ENCODE measurements around the gene HOXA4.

The HOXA4 gene

DNA sequence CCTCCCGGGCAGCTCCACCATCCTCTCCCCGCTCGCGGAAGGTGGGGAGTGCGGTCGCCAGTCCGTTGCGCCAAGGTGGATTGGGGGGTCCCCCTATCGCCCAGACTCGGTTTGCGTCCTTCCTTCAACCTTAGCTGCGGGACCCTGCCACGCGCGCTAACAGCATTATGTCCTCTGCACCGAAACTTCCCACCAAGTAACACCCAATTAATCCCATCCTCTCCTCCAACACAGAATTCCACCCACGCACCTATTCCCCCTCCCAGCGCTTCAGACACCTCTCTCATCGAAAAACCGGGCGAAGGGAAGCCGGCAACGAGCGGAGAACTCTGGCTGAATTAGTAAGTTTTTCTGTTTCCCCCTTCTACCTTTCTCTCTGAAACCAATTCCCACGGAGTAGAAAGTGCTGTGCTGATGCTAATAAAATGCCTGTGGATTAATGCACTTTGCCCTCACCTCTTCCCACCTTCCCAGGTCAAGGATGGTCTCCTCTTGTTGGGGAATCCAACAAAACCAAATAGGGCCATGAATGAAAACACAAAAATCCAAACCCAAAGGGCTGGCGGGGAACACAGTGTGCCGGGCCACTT lies 20.9 kb upstream of the HOXA4 start:
- TF ChIP-seq, protein P1, sequence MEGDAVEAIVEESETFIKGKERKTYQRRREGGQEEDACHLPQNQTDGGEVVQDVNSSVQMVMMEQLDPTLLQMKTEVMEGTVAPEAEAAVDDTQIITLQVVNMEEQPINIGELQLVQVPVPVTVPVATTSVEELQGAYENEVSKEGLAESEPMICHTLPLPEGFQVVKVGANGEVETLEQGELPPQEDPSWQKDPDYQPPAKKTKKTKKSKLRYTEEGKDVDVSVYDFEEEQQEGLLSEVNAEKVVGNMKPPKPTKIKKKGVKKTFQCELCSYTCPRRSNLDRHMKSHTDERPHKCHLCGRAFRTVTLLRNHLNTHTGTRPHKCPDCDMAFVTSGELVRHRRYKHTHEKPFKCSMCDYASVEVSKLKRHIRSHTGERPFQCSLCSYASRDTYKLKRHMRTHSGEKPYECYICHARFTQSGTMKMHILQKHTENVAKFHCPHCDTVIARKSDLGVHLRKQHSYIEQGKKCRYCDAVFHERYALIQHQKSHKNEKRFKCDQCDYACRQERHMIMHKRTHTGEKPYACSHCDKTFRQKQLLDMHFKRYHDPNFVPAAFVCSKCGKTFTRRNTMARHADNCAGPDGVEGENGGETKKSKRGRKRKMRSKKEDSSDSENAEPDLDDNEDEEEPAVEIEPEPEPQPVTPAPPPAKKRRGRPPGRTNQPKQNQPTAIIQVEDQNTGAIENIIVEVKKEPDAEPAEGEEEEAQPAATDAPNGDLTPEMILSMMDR (conservative IDR thresholded peaks at IDR 0.05; ENCODE audit: low read depth, low read length) = no peak
- DNase-seq (ENCODE audit: low read depth) = no peak
- no peak overlapping the region for H3K4me3 ChIP-seq (ENCODE audit: low read depth, low read length)

DNA sequence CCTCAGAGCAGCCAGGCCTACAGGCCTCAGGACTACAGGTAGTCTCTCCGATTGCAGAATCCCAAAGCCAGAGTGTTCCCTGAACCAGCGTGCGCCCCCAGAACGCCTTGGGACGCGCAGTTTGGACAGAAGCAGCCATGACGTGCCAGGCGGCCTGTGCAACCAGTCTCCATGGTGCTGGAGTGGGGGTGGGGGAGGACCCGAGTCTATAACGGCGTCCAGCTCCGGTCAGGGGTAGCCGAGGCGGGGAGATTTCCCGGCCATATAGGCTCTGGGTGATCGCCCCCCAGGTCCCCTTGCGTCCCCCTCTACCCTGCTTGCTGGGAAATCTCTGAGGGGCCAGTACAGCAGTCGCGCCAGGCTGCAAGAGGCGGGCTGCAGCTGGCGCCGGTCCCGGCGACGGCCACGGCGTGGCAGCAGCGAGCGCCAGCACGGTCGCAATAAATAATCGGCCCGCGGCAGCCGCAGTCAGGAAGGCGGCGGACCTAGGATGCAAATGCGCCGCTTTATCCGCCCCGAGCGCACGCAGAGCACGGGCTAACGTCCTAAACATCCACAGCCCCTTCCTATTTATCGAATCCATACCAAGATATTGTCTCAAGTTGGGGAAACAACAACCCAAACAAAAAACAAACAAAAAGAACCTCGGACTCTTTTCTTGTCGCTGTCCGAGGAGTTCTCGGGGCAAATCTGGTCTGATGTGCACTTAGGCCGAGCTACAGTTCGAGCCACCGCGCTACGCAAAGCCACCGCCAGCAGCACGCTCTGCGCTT lies 20.2 kb upstream of the HOXA4 start:
- no peak overlapping the region for H3K4me3 ChIP-seq (ENCODE audit: low read depth, low read length)
- TF ChIP-seq, protein P1 (conservative IDR thresholded peaks at IDR 0.05; ENCODE audit: low read depth, low read length) = peak; percentile 57
- peak; percentile 57 for DNase-seq (ENCODE audit: low read depth)

DNA sequence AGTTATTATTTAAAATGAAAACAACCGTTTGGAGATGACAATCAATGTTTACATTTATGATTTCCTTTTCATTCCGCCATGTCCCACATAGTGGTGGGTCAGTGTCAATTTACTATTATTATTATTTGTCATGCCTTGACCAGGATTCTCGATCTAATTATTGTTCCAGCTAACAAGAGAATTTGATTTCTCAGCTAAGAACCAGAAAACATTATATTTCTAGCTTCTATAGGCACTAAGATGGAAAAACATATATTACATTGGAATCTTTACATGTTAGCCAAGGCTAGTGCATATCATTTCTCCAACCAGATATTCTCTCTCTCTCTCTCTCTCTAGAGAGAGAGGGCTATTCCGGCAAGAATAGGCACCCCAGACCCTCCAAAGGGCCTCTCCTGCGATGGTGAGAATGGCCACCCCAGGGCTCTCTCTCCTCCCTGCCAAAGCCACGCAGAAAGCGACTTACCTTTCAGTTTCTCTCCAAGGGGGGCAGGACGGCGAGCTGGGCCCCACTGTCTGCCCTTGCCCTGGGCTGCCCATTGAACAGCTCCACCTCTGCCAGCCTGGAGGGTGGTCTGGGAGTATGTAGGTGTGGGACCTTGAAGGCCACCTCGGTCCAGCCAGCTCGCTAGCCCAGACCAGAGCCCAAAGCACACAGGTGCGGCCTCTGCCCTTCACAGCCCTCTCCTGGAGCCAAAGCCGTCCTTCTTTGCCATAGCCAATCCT lies 19.4 kb upstream of the HOXA4 start:
- TF ChIP-seq, protein P1 (conservative IDR thresholded peaks at IDR 0.05; ENCODE audit: low read depth, low read length) = no peak
- no peak overlapping the region for H3K4me3 ChIP-seq (ENCODE audit: low read depth, low read length)
- DNase-seq (ENCODE audit: low read depth) = no peak

DNA sequence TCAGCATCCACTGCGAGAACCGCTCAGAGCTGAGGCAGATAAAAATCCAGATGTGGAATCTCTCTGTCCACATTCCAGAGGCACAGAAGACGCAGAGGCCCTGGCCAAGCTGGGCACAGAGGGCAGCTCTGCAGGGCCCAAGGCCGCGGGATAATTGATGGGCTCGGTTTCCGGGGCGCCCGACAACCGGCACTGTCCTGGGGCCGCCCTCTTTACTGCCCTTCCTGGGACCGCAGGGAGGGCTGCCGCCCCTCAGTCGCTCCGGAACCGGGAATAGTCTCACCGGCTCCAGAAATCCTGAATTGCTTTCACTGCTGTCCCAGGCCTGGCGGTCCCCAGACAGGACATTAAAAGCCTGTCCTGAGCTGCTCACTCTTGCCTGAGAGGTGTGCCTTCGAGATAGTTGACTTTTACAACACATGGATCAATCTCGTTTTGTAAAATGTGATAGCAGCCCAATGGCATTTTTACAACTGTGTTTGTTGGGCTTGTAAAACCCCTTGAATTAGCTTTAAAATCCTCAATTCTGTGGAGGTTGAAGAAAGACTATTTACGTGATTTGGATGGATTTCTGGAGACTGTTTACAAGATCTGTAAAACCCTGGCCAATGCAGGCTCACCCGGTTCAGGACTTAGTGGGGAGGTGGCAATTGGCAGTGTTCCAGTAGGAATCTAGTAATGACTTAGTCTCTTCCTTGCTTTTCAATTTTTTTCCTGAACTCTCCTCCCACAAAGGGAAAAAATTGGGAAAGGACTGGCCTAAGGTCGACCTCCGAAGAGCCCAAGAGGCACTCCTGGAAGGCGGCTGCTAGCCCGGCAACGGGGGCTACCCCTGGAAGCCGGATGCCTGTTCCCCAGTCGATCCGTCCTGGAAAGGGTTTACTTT lies 18.4 kb upstream of the HOXA4 start:
- no peak overlapping the region for H3K4me3 ChIP-seq (ENCODE audit: low read depth, low read length)
- no peak for DNase-seq (ENCODE audit: low read depth)
- TF ChIP-seq, protein P1 (conservative IDR thresholded peaks at IDR 0.05; ENCODE audit: low read depth, low read length) = no peak

DNA sequence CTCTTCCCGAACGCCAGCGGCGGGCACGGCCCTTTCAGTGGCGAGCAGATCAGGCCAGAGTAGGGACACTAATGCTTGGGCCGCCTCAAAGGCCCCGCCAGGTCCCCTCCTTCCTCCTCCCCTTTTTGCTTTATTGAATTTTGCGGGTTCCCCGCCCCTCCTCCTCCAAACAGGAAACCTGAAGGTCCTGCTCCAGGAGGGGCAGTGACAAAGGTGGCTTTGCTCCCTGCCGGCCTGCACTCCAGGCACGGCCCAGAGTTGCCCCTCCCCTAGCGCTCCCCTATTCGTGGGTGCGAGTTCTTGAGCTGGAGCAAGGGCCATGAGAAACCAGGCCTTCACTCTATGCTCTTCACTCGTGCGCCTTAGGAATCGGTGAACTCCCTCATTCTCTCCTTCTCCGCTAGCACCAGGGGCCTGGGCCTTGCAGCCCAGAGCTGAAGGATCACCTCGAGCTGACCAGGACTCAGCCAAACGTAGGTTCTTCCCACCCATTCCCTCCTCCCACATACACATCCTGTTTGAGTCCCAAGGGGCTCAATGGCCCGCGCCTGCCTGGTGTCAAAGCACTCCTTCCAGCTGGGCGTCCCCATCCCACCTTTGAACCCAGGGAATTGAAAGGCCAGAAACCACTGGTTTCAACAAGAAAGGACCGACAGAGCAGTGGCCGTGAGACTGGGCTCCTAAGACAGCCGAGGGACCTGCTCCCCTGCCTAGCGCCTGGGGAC lies 17.6 kb upstream of the HOXA4 start:
- TF ChIP-seq, protein P1 (conservative IDR thresholded peaks at IDR 0.05; ENCODE audit: low read depth, low read length) = no peak
- no peak for DNase-seq (ENCODE audit: low read depth)
- H3K4me3 ChIP-seq (ENCODE audit: low read depth, low read length) = no peak overlapping the region
